Trophoblast cell (in vitro differentiated cells and primary cell): ENCODE measurements around the gene TSPAN1.

Source experiments
- DNase-seq, 2 donors: peaks; one replicate each; pipeline ENCODE4 v3.0.0-alpha.2; 2016
- H2AFZ ChIP-seq: 2 replicates; pipeline ENCODE4 v1.6.1; 2013; ENCODE audit warnings: low read length, moderate library complexity, mild to moderate bottlenecking; ENCODE audit not compliant: insufficient read depth, poor library complexity
- H2AK5ac ChIP-seq: 2 replicates; pipeline ENCODE4 v1.6.1; 2013; ENCODE audit warnings: mild to moderate bottlenecking, low read length
- H2BK120ac ChIP-seq: 2 replicates; pipeline ENCODE4 v1.6.1; 2013; ENCODE audit warnings: low read length, mild to moderate bottlenecking, moderate library complexity; ENCODE audit not compliant: insufficient read depth, poor library complexity
- H2BK12ac ChIP-seq: 2 replicates; pipeline ENCODE4 v1.6.1; 2013; ENCODE audit warnings: mild to moderate bottlenecking, low read length, moderate library complexity
- H2BK5ac ChIP-seq: 2 replicates; pipeline ENCODE4 v1.6.1; 2013; ENCODE audit warnings: low read length, low read depth, moderate library complexity, mild to moderate bottlenecking; ENCODE audit not compliant: poor library complexity
- H3K14ac ChIP-seq: 2 replicates; pipeline ENCODE4 v1.6.1; 2013; ENCODE audit warnings: mild to moderate bottlenecking, low read length
- H3K18ac ChIP-seq: 2 replicates; pipeline ENCODE4 v1.6.1; 2013; ENCODE audit warnings: mild to moderate bottlenecking, low read length
- H3K23ac ChIP-seq: 2 replicates; pipeline ENCODE4 v1.6.1; 2013; ENCODE audit warnings: low read length
- H3K27ac ChIP-seq: 2 replicates; pipeline ENCODE4 v1.5.1; 2013; ENCODE audit warnings: low read depth, mild to moderate bottlenecking, inconsistent platforms, low read length, moderate library complexity
- H3K27me3 ChIP-seq: 2 replicates; pipeline ENCODE4 v1.6.1; 2013; ENCODE audit warnings: inconsistent platforms, mild to moderate bottlenecking, low read length, moderate library complexity; ENCODE audit not compliant: insufficient read depth
- H3K36me3 ChIP-seq, 2 experiments: 1 replicate in 1 of 2; 2 replicates in 1 of 2; pipeline ENCODE4 v1.6.1; 2013; ENCODE audit warnings: low read length in 2 of 2, mild to moderate bottlenecking in 2 of 2, moderate library complexity in 1 of 2; ENCODE audit not compliant: insufficient read depth in 2 of 2, control insufficient read depth in 1 of 2
- H3K4ac ChIP-seq: 2 replicates; pipeline ENCODE4 v1.6.1; 2013; ENCODE audit warnings: low read depth, mild to moderate bottlenecking, low read length, moderate library complexity
- H3K4me1 ChIP-seq, 2 experiments: 1 replicate in 1 of 2; 2 replicates in 1 of 2; pipeline ENCODE4 v1.6.1; 2013; ENCODE audit warnings: low read length in 2 of 2, mild to moderate bottlenecking in 2 of 2, moderate library complexity in 1 of 2; ENCODE audit not compliant: insufficient read depth in 2 of 2, control insufficient read depth in 1 of 2
- H3K4me2 ChIP-seq: 2 replicates; pipeline ENCODE4 v1.6.1; 2013; ENCODE audit warnings: inconsistent platforms, mild to moderate bottlenecking, low read length, moderate library complexity
- H3K4me3 ChIP-seq: 2 replicates; pipeline ENCODE4 v1.5.1; 2013; ENCODE audit warnings: mild to moderate bottlenecking, low read depth, low read length, inconsistent platforms
- H3K79me1 ChIP-seq: one replicate; pipeline ENCODE4 v1.6.1; 2013; ENCODE audit warnings: low read length
- H3K79me2 ChIP-seq: 2 replicates; pipeline ENCODE4 v1.6.1; 2013; ENCODE audit warnings: low read length, mild to moderate bottlenecking; ENCODE audit not compliant: control insufficient read depth, insufficient read depth, poor library complexity
- H3K9ac ChIP-seq: 2 replicates; pipeline ENCODE4 v1.6.1; 2013; ENCODE audit warnings: mild to moderate bottlenecking, low read length
- H3K9me3 ChIP-seq: 2 replicates; pipeline ENCODE4 v1.6.1; 2013; ENCODE audit warnings: low read depth, mild to moderate bottlenecking, control low read depth, inconsistent platforms, low read length; ENCODE audit not compliant: insufficient read depth
- H4K12ac ChIP-seq: 2 replicates; pipeline ENCODE4 v1.6.1; 2013; ENCODE audit warnings: low read depth, mild to moderate bottlenecking, low read length, moderate library complexity
- H4K8ac ChIP-seq: 2 replicates; pipeline ENCODE4 v1.6.1; 2013; ENCODE audit warnings: low read depth, mild to moderate bottlenecking, low read length, moderate library complexity
- H4K91ac ChIP-seq: one replicate; pipeline ENCODE4 v1.6.1; 2013; ENCODE audit warnings: low read depth, mild to moderate bottlenecking, low read length, moderate library complexity
- WGBS: extraction: QIAGEN DNeasy Blood & Tissue Kit; methylation state at CpG from one replicate; pipeline ENCODE4 v1.1.7; 2013; ENCODE audit warnings: missing lambda C conversion rate; ENCODE audit not compliant: insufficient read length, insufficient coverage; ENCODE audit errors: extremely low coverage; 5-methylcytosine and 5-hydroxymethylcytosine counted together

TSPAN1 gene

GRCh38 chr1:46133781-46134350 is 41.0 kb upstream of the TSPAN1 start:
- no peak for DNase-seq
- Histone ChIP-seq H3K18ac (no peak overlapping the region), H3K23ac (no peak overlapping the region), H3K79me2 (peaks cover 3% of the 10 kb centered on the region), H3K9me3 (no peaks in the 10 kb centered on the region), H4K91ac (peak overlapping the region; percentile 69), H3K4me2 (peak overlapping the region; percentile 77), H2BK120ac (no peak overlapping the region), H3K27ac (peak overlapping the region; percentile 83), H3K27me3 (no peaks in the 10 kb centered on the region), H2BK12ac (no peak overlapping the region), H2AK5ac (no peak overlapping the region), H3K4ac (no peak overlapping the region), H2AFZ (no peak overlapping the region), H3K4me1 (peaks cover 0 to 4% of the 10 kb centered on the region in 2 experiments), H2BK5ac (no peak overlapping the region), H3K36me3 (no peaks in the 10 kb centered on the region), H3K14ac (no peak overlapping the region), H4K12ac (no peak overlapping the region), H3K79me1 (peaks cover 11% of the 10 kb centered on the region), H3K4me3 (no peak overlapping the region), H4K8ac (no peak overlapping the region), H3K9ac (no peak overlapping the region)
- no CpG with 5 or more reads among the region's 3 CpGs for WGBS

- Histone ChIP-seq H3K9me3 (no peaks in the 10 kb centered on the region), H3K4me2 (no peak overlapping the region), H3K27me3 (no peaks in the 10 kb centered on the region), H3K27ac (no peak overlapping the region), H2BK5ac (no peak overlapping the region), H2BK12ac (no peak overlapping the region), H3K36me3 (no peaks in the 10 kb centered on the region), H3K79me2 (peaks cover 3% of the 10 kb centered on the region), H3K18ac (no peak overlapping the region), H2BK120ac (no peak overlapping the region), H4K12ac (no peak overlapping the region), H2AFZ (no peak overlapping the region), H4K91ac (no peak overlapping the region), H3K9ac (no peak overlapping the region), H2AK5ac (no peak overlapping the region), H3K14ac (no peak overlapping the region), H4K8ac (no peak overlapping the region), H3K23ac (no peak overlapping the region), H3K4me1 (peaks cover 0 to 4% of the 10 kb centered on the region in 2 experiments), H3K79me1 (peaks cover 11% of the 10 kb centered on the region), H3K4me3 (no peak overlapping the region), H3K4ac (no peak overlapping the region)
- peak in 1 of 2 donors; percentile 15 for DNase-seq
- WGBS, result no CpG with 5 or more reads among the region's 3 CpGs
Observed at GRCh38 chr1:46134660-46135331, 40.1 kb upstream of the TSPAN1 start.

- Histone ChIP-seq H2BK12ac (no peak overlapping the region), H3K79me2 (peaks cover 3% of the 10 kb centered on the region), H2BK5ac (no peak overlapping the region), H3K4ac (no peak overlapping the region), H3K36me3 (no peaks in the 10 kb centered on the region), H3K14ac (no peak overlapping the region), H3K23ac (no peak overlapping the region), H4K91ac (no peak overlapping the region), H3K27me3 (no peaks in the 10 kb centered on the region), H3K18ac (no peak overlapping the region), H3K4me1 (peaks cover 0 to 4% of the 10 kb centered on the region in 2 experiments), H2BK120ac (no peak overlapping the region), H2AFZ (no peak overlapping the region), H4K12ac (no peak overlapping the region), H2AK5ac (no peak overlapping the region), H3K4me2 (no peak overlapping the region), H3K4me3 (no peak overlapping the region), H3K27ac (no peak overlapping the region), H3K9ac (no peak overlapping the region), H3K79me1 (peaks cover 11% of the 10 kb centered on the region), H4K8ac (no peak overlapping the region), H3K9me3 (no peaks in the 10 kb centered on the region)
- DNase-seq, result no peak
Observed at GRCh38 chr1:46136711-46137110, 38.2 kb upstream of the TSPAN1 start.

DNA sequence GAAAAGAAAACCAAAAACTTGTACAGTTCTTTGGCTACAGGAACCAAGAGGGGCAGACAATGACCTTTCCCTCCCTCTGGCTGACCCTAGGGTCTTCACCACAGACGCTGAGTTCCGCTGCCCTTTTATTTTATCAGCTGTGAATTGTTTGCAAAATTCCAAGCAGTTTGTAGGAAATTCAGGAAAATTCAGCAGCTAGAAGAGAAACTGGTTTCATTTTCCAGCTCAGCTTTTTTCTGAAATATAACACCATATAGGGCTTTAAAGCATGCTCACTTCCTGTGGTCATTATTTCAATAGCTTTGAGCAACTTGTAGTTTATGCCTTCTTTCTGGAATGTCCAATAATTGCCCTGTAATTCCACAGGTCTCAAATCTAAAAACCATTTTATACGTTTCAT is 37.0 kb upstream of the TSPAN1 start:
- Histone ChIP-seq H4K12ac (no peak overlapping the region), H3K79me2 (peaks cover 3% of the 10 kb centered on the region), H3K4me1 (peaks cover 0 to 4% of the 10 kb centered on the region in 2 experiments), H2AK5ac (no peak overlapping the region), H4K8ac (no peak overlapping the region), H3K14ac (no peak overlapping the region), H3K27ac (no peak overlapping the region), H3K9ac (no peak overlapping the region), H3K4me2 (no peak overlapping the region), H2BK12ac (no peak overlapping the region), H3K79me1 (peaks cover 4% of the 10 kb centered on the region), H3K27me3 (no peaks in the 10 kb centered on the region), H4K91ac (no peak overlapping the region), H3K4ac (no peak overlapping the region), H3K9me3 (no peaks in the 10 kb centered on the region), H2BK5ac (no peak overlapping the region), H3K18ac (no peak overlapping the region), H3K4me3 (no peak overlapping the region), H3K23ac (no peak overlapping the region), H3K36me3 (no peaks in the 10 kb centered on the region), H2BK120ac (no peak overlapping the region), H2AFZ (no peak overlapping the region)
- WGBS, result no CpG with 5 or more reads among the region's 3 CpGs
- DNase-seq, result no peak
